HG03520 (cell line): ENCODE measurements around the gene FLOT1.

Experiments
- ATAC-seq: cut with Tn5 transposase; IDR thresholded peaks from one replicate; pipeline ENCODE4 v1.9.1; 2021; ENCODE audit warnings: mild to moderate bottlenecking, moderate library complexity; ENCODE audit not compliant: unreplicated experiment

The FLOT1 gene

GRCh38 chr6:30683183-30683979, 59.1 kb downstream of the FLOT1 start:
- ATAC-seq: no peak

DNA sequence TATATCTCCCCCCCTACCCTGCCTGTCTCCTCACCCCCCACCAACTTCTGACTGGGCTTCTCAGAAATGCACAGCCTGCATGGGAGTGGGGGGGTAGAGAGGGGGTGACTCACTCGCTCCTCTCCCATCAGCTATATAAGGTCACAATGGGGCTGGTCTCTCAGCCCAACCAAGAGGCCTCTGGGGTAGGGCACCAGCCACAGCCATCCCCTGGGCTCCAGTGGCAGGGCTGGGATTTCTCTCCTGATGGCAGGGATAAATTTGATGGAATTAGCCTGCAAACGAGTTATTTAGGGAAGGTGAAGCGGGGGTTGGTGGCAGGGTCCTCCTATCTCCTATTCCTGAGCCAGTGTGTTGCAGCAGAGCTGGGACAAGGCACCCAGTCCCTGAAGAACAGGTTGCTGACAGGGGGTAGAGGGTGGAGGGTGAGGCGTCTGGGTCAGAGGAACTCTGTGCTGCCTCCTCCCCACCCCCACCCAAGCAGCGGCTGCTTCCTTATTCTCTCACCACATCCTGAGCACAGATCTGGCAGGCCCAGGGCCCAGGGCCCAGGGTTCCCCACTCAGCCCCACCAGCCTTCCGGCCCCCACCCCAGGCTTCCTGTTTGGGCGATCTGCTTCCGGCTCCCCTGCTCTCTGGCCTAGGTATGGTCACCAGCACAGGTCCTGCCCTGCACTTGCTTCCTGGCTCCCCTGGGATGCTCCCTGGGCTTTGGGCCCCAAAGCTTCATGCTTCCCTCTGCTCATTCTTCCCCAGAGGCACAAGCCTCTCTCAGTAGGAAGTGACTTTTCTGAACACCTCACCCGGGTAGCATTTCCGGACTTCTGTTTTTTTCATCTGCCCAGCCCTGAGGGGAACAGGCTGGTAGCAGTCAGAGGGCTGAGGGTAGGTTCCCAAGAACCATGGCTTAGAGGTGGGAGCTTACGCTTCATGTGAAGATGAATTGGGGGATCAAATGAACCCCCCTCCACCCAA, 60.1 kb downstream of the FLOT1 start:
- no peak for ATAC-seq

GRCh38 chr6:30681766-30682142, 60.7 kb downstream of the FLOT1 start:
- ATAC-seq: no peak

DNA sequence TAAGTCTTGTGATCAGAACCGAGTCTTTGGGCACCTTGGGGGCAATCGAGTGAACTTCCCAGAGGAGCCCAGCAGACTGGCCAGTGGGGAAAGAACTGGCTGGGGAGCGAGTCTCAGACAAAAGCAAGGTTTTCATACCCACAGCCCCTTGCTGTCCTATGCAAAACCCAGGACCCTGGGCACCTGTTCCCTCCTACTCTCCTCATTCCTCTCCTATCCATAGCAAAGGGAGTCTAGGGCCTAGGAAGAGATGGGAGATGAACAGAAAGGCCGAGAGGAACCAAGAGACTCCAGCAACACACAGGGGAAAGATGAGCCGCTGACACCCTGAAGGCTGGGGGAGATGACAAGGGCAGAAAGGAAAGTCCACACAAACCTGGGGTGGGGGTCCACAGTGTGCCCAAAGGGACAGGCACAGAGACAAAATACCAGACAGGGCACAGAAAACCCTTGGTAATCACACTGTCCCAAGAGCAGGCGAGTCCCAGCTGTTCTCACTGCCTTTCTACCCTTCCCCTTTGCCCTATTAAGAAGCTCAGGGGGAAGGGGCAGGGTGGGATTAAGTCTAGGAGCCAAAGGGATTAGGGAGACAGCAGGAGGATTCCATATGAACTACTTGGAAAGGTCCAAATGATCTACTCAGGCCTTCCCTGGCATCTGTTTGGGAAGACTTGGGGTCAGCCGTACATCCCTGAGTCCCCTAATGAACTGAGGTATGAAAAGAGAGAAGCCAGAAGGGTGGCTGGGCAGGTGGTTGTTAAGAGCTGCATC, 62.5 kb downstream of the FLOT1 start:
- ATAC-seq: no peak

DNA sequence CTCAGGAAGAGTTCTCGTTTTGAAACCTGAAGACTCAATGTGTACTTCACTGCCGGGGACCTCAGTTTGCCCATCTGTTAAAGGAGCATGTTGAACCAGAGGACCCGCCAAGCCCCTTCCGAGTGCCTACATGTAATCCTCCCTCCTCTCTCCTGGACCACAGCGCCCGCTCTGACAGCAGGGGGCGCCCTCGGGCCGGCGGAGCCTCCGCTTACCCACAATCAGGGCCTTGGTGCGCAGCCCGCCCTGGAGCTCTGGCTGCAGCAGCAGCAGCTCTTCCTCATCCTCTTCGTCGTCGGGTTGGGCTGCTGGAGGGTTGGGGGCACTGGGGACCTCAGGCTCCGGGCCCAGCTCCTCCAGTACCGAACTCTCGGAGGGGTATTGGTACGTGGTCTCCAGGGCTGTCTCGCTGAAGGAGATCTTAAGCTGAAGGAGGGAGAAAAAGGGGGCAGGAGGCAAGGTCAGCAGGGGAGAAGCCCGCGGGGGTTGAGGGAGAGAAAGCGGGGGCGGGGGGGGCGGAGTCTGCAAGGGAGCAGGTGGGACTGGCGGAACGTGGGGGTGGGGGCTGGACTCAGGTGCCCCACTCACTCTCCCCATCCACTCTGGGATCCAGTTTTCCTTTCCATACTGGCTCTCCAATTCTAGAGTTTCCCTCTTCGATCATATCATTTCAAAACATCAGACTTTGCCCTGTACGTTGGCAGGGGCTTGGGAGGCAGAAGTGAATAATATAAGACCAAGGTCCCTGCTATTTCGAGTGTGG, 63.3 kb downstream of the FLOT1 start:
- ATAC-seq: no peak
